ENCODE data around the gene ATG7. TPM values are rescaled to one million over a fixed set of nuclear protein-coding genes. Genes with fewer than 3 reads are reported as not detected.

ATG7 gene
- total and polyA plus RNA-seq, 2 donors from 2014 or later: 15.3 to 54.9 TPM

- H3K9ac ChIP-seq (ENCODE audit: low read length in 3 of 3): no peak overlapping the region
- H3K4me1 ChIP-seq (ENCODE audit: control insufficient read depth in 2 of 3, insufficient read depth in 2 of 3, low read depth in 1 of 3, low read length in 3 of 3): peaks cover 0 to 18% (median 3%) of the 10 kb centered on the region in 3 donors
- H3K27ac ChIP-seq (ENCODE audit: low read depth in 2 of 2, low read length in 2 of 2): no peak overlapping the region
- intact Hi-C loops (cut with DNase I): no loop called here
- H3K9me3 ChIP-seq (ENCODE audit: control insufficient read depth in 2 of 3, insufficient read depth in 1 of 3, low read length in 3 of 3): no peaks in the 10 kb centered on the region
- H3K27me3 ChIP-seq (ENCODE audit: control insufficient read depth, insufficient read depth, low read length): no peaks in the 10 kb centered on the region
- H3K36me3 ChIP-seq (ENCODE audit: control insufficient read depth in 2 of 3, insufficient read depth in 3 of 3, low read length in 3 of 3): peaks cover 0 to 24% (median 11%) of the 10 kb centered on the region in 3 donors
- H3K4me3 ChIP-seq (ENCODE audit: low read length in 3 of 3): no peak overlapping the region
- TF ChIP-seq CTCF (IDR thresholded peaks at IDR 0.05; ENCODE audit: borderline replicate concordance, extremely low read depth, insufficient read depth): no peak
- DNase-seq (peak in 1 of 5 donors; percentile 38), FAIRE-seq (no peak)
These were observed 291.1 kb downstream of the ATG7 start for GRCh38 chr3:11563159-11563864.

- intact Hi-C loops (cut with DNase I): no loop called here
- peaks cover 0 to 18% (median 3%) of the 10 kb centered on the region in 3 donors for H3K4me1 ChIP-seq (ENCODE audit: control insufficient read depth in 2 of 3, insufficient read depth in 2 of 3, low read depth in 1 of 3, low read length in 3 of 3)
- H3K36me3 ChIP-seq (ENCODE audit: control insufficient read depth in 2 of 3, insufficient read depth in 3 of 3, low read length in 3 of 3): peaks cover 0 to 24% (median 11%) of the 10 kb centered on the region in 3 donors
- no peak for TF ChIP-seq CTCF (IDR thresholded peaks at IDR 0.05; ENCODE audit: borderline replicate concordance, extremely low read depth, insufficient read depth)
- H3K4me3 ChIP-seq (ENCODE audit: low read length in 3 of 3): no peak overlapping the region
- H3K27ac ChIP-seq (ENCODE audit: low read depth in 2 of 2, low read length in 2 of 2): no peak overlapping the region
- H3K9ac ChIP-seq (ENCODE audit: low read length in 3 of 3): no peak overlapping the region
- peak in 1 of 5 donors; percentile 55 for DNase-seq
- FAIRE-seq: no peak
- no peaks in the 10 kb centered on the region for H3K27me3 ChIP-seq (ENCODE audit: control insufficient read depth, insufficient read depth, low read length)
- H3K9me3 ChIP-seq (ENCODE audit: control insufficient read depth in 2 of 3, insufficient read depth in 1 of 3, low read length in 3 of 3): no peaks in the 10 kb centered on the region
These were observed 291.6 kb downstream of the ATG7 start for GRCh38 chr3:11563865-11564185.

- no peaks in the 10 kb centered on the region for H3K9me3 ChIP-seq (ENCODE audit: control insufficient read depth in 2 of 3, insufficient read depth in 1 of 3, low read length in 3 of 3)
- no peak overlapping the region for H3K27ac ChIP-seq (ENCODE audit: low read depth in 2 of 2, low read length in 2 of 2)
- TF ChIP-seq CTCF (IDR thresholded peaks at IDR 0.05; ENCODE audit: borderline replicate concordance, extremely low read depth, insufficient read depth): no peak
- intact Hi-C loops (cut with DNase I): no loop called here
- H3K4me1 ChIP-seq (ENCODE audit: control insufficient read depth in 2 of 3, insufficient read depth in 2 of 3, low read depth in 1 of 3, low read length in 3 of 3): peaks cover 0 to 18% (median 3%) of the 10 kb centered on the region in 3 donors
- H3K9ac ChIP-seq (ENCODE audit: low read length in 3 of 3): no peak overlapping the region
- H3K27me3 ChIP-seq (ENCODE audit: control insufficient read depth, insufficient read depth, low read length): no peaks in the 10 kb centered on the region
- DNase-seq: peak in 1 of 5 donors; percentile 64
- H3K4me3 ChIP-seq (ENCODE audit: low read length in 3 of 3): no peak overlapping the region
- no peak for FAIRE-seq
- H3K36me3 ChIP-seq (ENCODE audit: control insufficient read depth in 2 of 3, insufficient read depth in 3 of 3, low read length in 3 of 3): peaks cover 0 to 24% (median 11%) of the 10 kb centered on the region in 3 donors
These were observed 292.4 kb downstream of the ATG7 start for GRCh38 chr3:11564577-11565001.

Data from kidney (tissue), 14 donors.